ENCODE results near the gene ANO1. TPM values are rescaled to one million over a fixed set of nuclear protein-coding genes. Genes with fewer than 3 reads are reported as not detected.

ANO1 gene
- total and polyA plus RNA-seq, 2 of the 8 experiments (the other 6 are each of a cell fraction or from before 2014, with no cell fraction given) = 4.7 to 5.0 TPM

GRCh38 chr11:70174547-70175235, 96.6 kb downstream of the ANO1 start:
- H3K56ac ChIP-seq (replicated peaks; ENCODE audit: insufficient read length, low read depth, low read length) = no peak overlapping the region
- H3K9ac ChIP-seq (replicated peaks in 1 of 4; ENCODE audit: extremely low read depth in 1 of 4, low read depth in 3 of 4, low read length in 3 of 4) = no peak overlapping the region
- no peak overlapping the region for H3K4me3 ChIP-seq (ENCODE audit: extremely low read depth in 1 of 4, insufficient read depth in 2 of 4, low read depth in 3 of 4, low read length in 4 of 4)
- no peak overlapping the region for H2BK5ac ChIP-seq (ENCODE audit: low read depth, low read length)
- POLR2A ChIA-PET (ENCODE audit: partially characterized antibody) = interaction anchor here (0.8 to 1.2 kb wide), 4 partner anchors 34 to 266 kb away, joined by 3 read pairs; no protein-coding TSS in a partner anchor
- H2BK20ac ChIP-seq (ENCODE audit: low read length) = peak overlapping the region; percentile 18; the same call in 1 of the 2 replicates
- no peak overlapping the region; the same call in 1 of the 2 replicates for H2BK12ac ChIP-seq (ENCODE audit: low read depth, low read length)
- WGBS, 2 experiments (ENCODE audit: extremely low coverage in 1 of 2, insufficient coverage in 1 of 2, insufficient read length in 1 of 2, insufficient replicate concordance in 2 of 2, low coverage in 1 of 2, low lambda C conversion rate in 2 of 2, missing lambda C conversion rate in 1 of 2) = 80% methylated on average over 14 of the region's 17 CpGs; no CpG with 5 or more reads in 1 of the 2 experiments
- no peak overlapping the region for H3K27ac ChIP-seq (ENCODE audit: low read depth, low read length)
- H4K5ac ChIP-seq (ENCODE audit: insufficient read length, low read depth, low read length) = no peak overlapping the region
- H3K4ac ChIP-seq (replicated peaks; ENCODE audit: insufficient read length, low read depth, low read length) = peak overlapping the region; percentile 44
- H4K91ac ChIP-seq (replicated peaks; ENCODE audit: insufficient read length, low read length) = peak overlapping the region; percentile 1
- H3K18ac ChIP-seq (ENCODE audit: extremely low read depth, low read length) = no peak overlapping the region; the same call in 1 of the 2 replicates
- no peak overlapping the region; the same call in 1 of the 2 replicates for H4K8ac ChIP-seq (ENCODE audit: extremely low read depth, insufficient read depth, low read length)
- no peaks in the 10 kb centered on the region for H3K79me1 ChIP-seq (ENCODE audit: low read depth, low read length)
- H3K4me1 ChIP-seq (replicated peaks in 1 of 4; ENCODE audit: control insufficient read depth in 3 of 4, insufficient read depth in 4 of 4, low read length in 3 of 4) = peaks cover 0 to 7% (median 2%) of the 10 kb centered on the region in 4 experiments; a peak in 4 of 7 replicates
- H2AK5ac ChIP-seq (ENCODE audit: low read depth, low read length) = no peak overlapping the region
- H3K79me2 ChIP-seq (ENCODE audit: control insufficient read depth in 1 of 2, insufficient read depth in 2 of 2, low read length in 2 of 2) = no peaks in the 10 kb centered on the region
- H3K23me2 ChIP-seq (ENCODE audit: low read depth, low read length) = no peaks in the 10 kb centered on the region
- H4K20me1 ChIP-seq (replicated peaks in 1 of 2; ENCODE audit: control insufficient read depth in 1 of 2, insufficient read depth in 2 of 2, low read length in 2 of 2) = no peaks in the 10 kb centered on the region
- H3K27me3 ChIP-seq (replicated peaks in 1 of 4; ENCODE audit: control insufficient read depth in 3 of 4, extremely low read depth in 1 of 4, insufficient read depth in 3 of 4, low read length in 3 of 4) = no peaks in the 10 kb centered on the region
- H3K9me3 ChIP-seq (ENCODE audit: insufficient read depth in 2 of 2, low read depth in 1 of 2, low read length in 1 of 2) = no peaks in the 10 kb centered on the region
- peak overlapping the region; percentile 46; the same call in 1 of the 2 replicates for H2AFZ ChIP-seq (ENCODE audit: low read length)
- CTCF ChIA-PET (ENCODE audit: partially characterized antibody) = interaction anchor here (0.7 to 10.5 kb wide), 24 partner anchors 10 to 335 kb away, joined by 3 to 78 read pairs (median 4); no protein-coding TSS in a partner anchor
- peak overlapping the region in 1 of 2 experiments; percentile 15; a peak in 1 of 4 replicates for H3K4me2 ChIP-seq (ENCODE audit: insufficient read depth in 1 of 2, low read depth in 2 of 2, low read length in 2 of 2)
- TF ChIP-seq YY1 (IDR thresholded peaks at IDR 0.05; ENCODE audit: low read depth, low read length) (no peak), E2F6 (IDR thresholded peaks at IDR 0.05) (peak; percentile 49), SRF (IDR thresholded peaks at IDR 0.05; ENCODE audit: low read depth, low read length) (no peak), TAF1 (IDR thresholded peaks at IDR 0.05; ENCODE audit: low read depth, low read length) (no peak), RBBP5 (IDR thresholded peaks at IDR 0.05; ENCODE audit: borderline replicate concordance, low read depth, low read length) (no peak), SIRT6 (IDR thresholded peaks at IDR 0.05; ENCODE audit: low read length) (no peak), MAX (IDR thresholded peaks at IDR 0.05) (peak; percentile 81)
- FAIRE-seq (no peak), DNase-seq (ENCODE audit: low read depth in 1 of 2, low spot score in 2 of 2) (no peak)
- no peak overlapping the region for H2BK120ac ChIP-seq (replicated peaks; ENCODE audit: low read depth, low read length)
- H2BK15ac ChIP-seq (ENCODE audit: low read length) = 0 out of 2 replicates have a peak overlapping the region, but pooled peaks have one; percentile 18
- no peak overlapping the region for H3K14ac ChIP-seq (ENCODE audit: insufficient read length)
- no peak overlapping the region for H3K23ac ChIP-seq (ENCODE audit: insufficient read length)
- H3K36me3 ChIP-seq (ENCODE audit: control insufficient read depth in 2 of 4, insufficient read depth in 4 of 4, low read length in 3 of 4) = no peaks in the 10 kb centered on the region
